Vagina (tissue), 2 donors: ENCODE data around the gene TUBA4B. TPM values are rescaled to one million over a fixed set of nuclear protein-coding genes. Genes with fewer than 3 reads are reported as not detected.

Experiments used
- DNase-seq, 2 donors: peaks; one replicate each; pipeline ENCODE4 v3.0.0-alpha.2; 2017; ENCODE audit errors: extremely low spot score in 2 of 2
- H3K27ac ChIP-seq: fragments of 200-600 bp; sonication (generic); one replicate; pipeline ENCODE4 v1.5.1; 2019
- H3K27me3 ChIP-seq: fragments of 200-600 bp; sonication (generic); one replicate; pipeline ENCODE4 v1.5.1; 2019
- H3K36me3 ChIP-seq, 2 donors: fragments of 200-600 bp; sonication (generic); one replicate each; pipeline ENCODE4 v1.5.1; 2017 to 2019
- H3K4me1 ChIP-seq: fragments of 200-600 bp; sonication (generic); one replicate; pipeline ENCODE4 v1.5.1; 2019
- H3K4me3 ChIP-seq, 2 donors: fragments of 200-600 bp; sonication (generic); 1 replicate in 1 of 2; 2 replicates in 1 of 2; pipeline ENCODE4 v1.5.1; 2016 to 2019
- H3K9me3 ChIP-seq: fragments of 200-600 bp; sonication (generic); one replicate; pipeline ENCODE4 v1.5.1; 2019
- CTCF ChIP-seq, 3 experiments: fragments of 450-650 bp in 2 of 3; fragments of 200-600 bp in 1 of 3; sonication (generic) in 1 of 3; IDR thresholded peaks; one replicate each; pipeline ENCODE4 v1.5.1; 2017 to 2019; ENCODE audit warnings: antibody characterized with exemption in 3 of 3, mild to moderate bottlenecking in 2 of 3, moderate library complexity in 2 of 3
- POLR2A ChIP-seq, 2 donors: fragments of 450-650 bp; IDR thresholded peaks; one replicate each; pipeline ENCODE4 v1.6.1; 2017; ENCODE audit warnings: antibody characterized with exemption in 2 of 2, mild to moderate bottlenecking in 2 of 2, moderate library complexity in 2 of 2
- POLR2AphosphoS5 ChIP-seq, 2 donors: sonication (generic); formaldehyde crosslinking; IDR thresholded peaks; one replicate each; pipeline ENCODE4 v1.9.0; 2017; ENCODE audit warnings: antibody characterized with exemption in 2 of 2, mild to moderate bottlenecking in 2 of 2, low read depth in 1 of 2; ENCODE audit not compliant: insufficient read depth in 1 of 2
- intact Hi-C: fragments of 100-400 bp; cut with DNase I; formaldehyde crosslinking; loops from one replicate; pipeline ENCODE4 v1.15.1; 2023
- total RNA-seq: library from RNA; depleted of rRNA; stranded (reverse); fragments of >200 nt; gene quantifications from one replicate; pipeline ENCODE4 v1.2.3, GENCODE V29; 2016

TUBA4B gene
- total RNA-seq, 1 donor from 2014 or later = not detected

- Histone ChIP-seq H3K4me3 (peak overlapping the region; percentile 60 to 88), H3K36me3 (peaks cover 0 to 8% of the 10 kb centered on the region in 2 donors), H3K27me3 (no peaks in the 10 kb centered on the region), H3K27ac (peak overlapping the region; percentile 94), H3K4me1 (peaks cover 65% of the 10 kb centered on the region), H3K9me3 (no peaks in the 10 kb centered on the region)
- DNase-seq = no peak
- TF ChIP-seq POLR2A (IDR thresholded peaks at IDR 0.05) = no peak
- TF ChIP-seq POLR2AphosphoS5 (IDR thresholded peaks at IDR 0.05; ENCODE audit: insufficient read depth in 1 of 2, low read depth in 1 of 2) = no peak
- intact Hi-C loops = no loop called here
Observed at GRCh38 chr2:219245899-219246230, 7.2 kb upstream of the TUBA4B start.

DNA sequence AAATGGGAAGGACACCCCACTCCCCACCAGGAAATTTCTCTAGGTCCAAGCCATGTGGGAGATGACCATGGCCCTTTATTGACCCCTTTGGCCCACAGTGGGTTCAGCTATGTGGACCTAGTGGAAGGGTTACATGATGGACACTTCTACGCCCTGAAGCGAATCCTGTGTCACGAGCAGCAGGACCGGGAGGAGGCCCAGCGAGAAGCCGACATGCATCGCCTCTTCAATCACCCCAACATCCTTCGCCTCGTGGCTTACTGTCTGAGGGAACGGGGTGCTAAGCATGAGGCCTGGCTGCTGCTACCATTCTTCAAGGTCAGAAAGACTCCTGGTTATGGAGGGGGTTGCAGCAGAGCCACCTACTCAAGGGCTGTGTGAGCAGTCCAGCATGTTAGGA lies 6.5 kb upstream of the TUBA4B start:
- Histone ChIP-seq H3K4me1 (peaks cover 72% of the 10 kb centered on the region), H3K27me3 (no peaks in the 10 kb centered on the region), H3K27ac (peak overlapping the region; percentile 94), H3K4me3 (no peak overlapping the region), H3K36me3 (peaks cover 0 to 14% of the 10 kb centered on the region in 2 donors), H3K9me3 (no peaks in the 10 kb centered on the region)
- TF ChIP-seq POLR2A (IDR thresholded peaks at IDR 0.05) = no peak
- intact Hi-C loops = no loop called here
- peak in 1 of 2 donors; percentile 83 for DNase-seq

DNA sequence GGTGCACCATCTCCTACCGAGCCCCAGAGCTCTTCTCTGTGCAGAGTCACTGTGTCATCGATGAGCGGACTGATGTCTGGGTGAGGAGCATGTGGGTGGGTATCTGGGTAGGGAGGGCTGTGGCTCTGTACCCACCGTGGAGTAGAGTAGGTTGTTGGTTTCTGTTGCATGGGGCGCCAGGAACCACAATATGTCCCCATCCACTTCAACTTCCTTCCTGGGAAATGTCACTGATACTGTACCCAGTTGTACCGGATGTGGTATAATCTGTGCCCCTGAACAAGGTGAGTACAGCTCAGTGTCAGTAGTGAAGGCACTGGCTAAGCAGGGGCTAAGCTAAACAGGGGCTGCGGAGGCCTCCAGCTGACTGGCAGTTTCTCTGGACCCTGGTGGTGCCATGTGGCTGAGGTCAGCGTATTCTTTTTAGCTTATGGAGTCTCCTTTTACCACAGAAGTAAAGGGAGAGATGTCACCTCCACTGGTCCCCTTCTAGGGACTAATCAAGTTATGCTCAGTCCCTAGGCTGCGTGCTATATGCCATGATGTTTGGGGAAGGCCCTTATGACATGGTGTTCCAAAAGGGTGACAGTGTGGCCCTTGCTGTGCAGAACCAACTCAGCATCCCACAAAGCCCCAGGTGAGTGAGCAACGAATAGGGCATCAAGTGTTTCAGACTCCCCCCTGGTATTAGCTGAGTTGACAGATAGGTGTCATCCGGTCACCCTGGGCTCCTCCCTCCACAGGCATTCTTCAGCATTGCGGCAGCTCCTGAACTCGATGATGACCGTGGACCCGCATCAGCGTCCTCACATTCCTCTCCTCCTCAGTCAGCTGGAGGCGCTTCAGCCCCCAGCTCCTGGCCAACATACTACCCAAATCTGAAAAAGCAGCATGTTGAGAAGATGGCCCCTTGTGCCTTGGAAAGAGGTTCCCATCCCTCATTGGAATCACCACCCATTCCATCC lies 5.1 kb upstream of the TUBA4B start:
- Histone ChIP-seq H3K4me1 (peaks cover 86% of the 10 kb centered on the region), H3K4me3 (no peak overlapping the region)
- intact Hi-C loops = no loop called here

GRCh38 chr2:219248845-219249202 lies 4.2 kb upstream of the TUBA4B start:
- no peak for DNase-seq
- H3K4me1 ChIP-seq = peaks cover 91% of the 10 kb centered on the region
- H3K9me3 ChIP-seq = no peaks in the 10 kb centered on the region
- intact Hi-C loops = no loop called here
- peaks cover 0 to 14% of the 10 kb centered on the region in 2 donors for H3K36me3 ChIP-seq
- H3K4me3 ChIP-seq = peak overlapping the region in 1 of 2 donors; percentile 11
- no peaks in the 10 kb centered on the region for H3K27me3 ChIP-seq
- H3K27ac ChIP-seq = peak overlapping the region; percentile 81
- TF ChIP-seq POLR2AphosphoS5 (IDR thresholded peaks at IDR 0.05; ENCODE audit: insufficient read depth in 1 of 2, low read depth in 1 of 2) (no peak), CTCF (IDR thresholded peaks at IDR 0.05) (no peak), POLR2A (IDR thresholded peaks at IDR 0.05) (no peak)

More for the DNA sequence above, 5.1 kb upstream of the TUBA4B start:
- TF ChIP-seq CTCF (IDR thresholded peaks at IDR 0.05) (no peak), POLR2A (IDR thresholded peaks at IDR 0.05) (no peak), POLR2AphosphoS5 (IDR thresholded peaks at IDR 0.05; ENCODE audit: insufficient read depth in 1 of 2, low read depth in 1 of 2) (no peak)
- DNase-seq = no peak
- H3K27me3 ChIP-seq = no peaks in the 10 kb centered on the region
- peaks cover 0 to 14% of the 10 kb centered on the region in 2 donors for H3K36me3 ChIP-seq
- no peaks in the 10 kb centered on the region for H3K9me3 ChIP-seq
- H3K27ac ChIP-seq = peak overlapping the region; percentile 81

DNA sequence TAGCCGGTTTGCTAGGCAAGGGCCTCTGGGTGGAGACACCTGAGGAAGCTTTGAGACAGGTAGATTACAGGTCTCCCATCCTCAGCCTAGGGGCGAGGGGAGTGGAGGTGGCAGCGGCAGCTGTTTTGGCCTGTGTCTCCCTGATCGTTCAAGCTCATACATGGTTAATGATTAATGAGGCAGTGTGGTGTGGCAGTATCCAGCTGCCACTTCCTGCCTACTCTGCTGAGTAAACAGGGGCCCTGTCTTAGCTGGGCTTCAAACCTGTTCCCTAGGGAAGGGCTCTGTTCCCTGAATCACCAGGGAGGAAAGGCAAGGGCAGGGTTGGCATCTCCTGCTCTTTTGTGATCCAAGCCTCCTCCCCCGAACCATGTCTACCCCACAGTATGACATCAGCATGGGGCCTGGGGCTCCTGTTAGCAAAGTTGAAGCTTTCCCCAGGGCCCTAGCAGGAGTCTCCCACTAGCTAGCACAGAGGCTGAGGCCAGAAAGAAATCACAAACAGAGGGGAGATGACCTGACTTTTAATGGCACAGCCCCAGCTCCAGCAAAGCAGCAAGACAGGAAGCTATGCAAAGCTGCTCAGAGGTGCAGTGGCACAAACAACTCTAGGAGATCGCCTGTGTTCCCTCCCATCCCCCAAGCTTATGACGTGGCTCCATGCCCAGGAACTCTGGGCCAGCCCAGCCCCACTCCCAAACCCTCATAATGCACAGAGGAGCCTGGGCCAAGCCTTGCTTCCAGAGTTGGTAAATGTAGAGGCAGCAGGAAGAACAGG lies 3.7 kb upstream of the TUBA4B start:
- peak in 1 of 2 donors; percentile 93 for DNase-seq
- Histone ChIP-seq H3K4me1 (peaks cover 88% of the 10 kb centered on the region), H3K9me3 (no peaks in the 10 kb centered on the region), H3K27me3 (no peaks in the 10 kb centered on the region), H3K4me3 (peak overlapping the region in 1 of 2 donors; percentile 11), H3K27ac (peak overlapping the region; percentile 81), H3K36me3 (peaks cover 0 to 14% of the 10 kb centered on the region in 2 donors)
- TF ChIP-seq POLR2AphosphoS5 (IDR thresholded peaks at IDR 0.05; ENCODE audit: insufficient read depth in 1 of 2, low read depth in 1 of 2) (peak; percentile 51 to 63), CTCF (IDR thresholded peaks at IDR 0.05) (no peak)
- intact Hi-C loops = no loop called here
